H9 (cell line): ENCODE data around the gene HOXA9. TPM values are rescaled to one million over a fixed set of nuclear protein-coding genes. Genes with fewer than 3 reads are reported as not detected.

Experiments
- DNase-seq: peaks from one replicate; pipeline ENCODE4 v3.0.0-alpha.2; 2017
- H2AFZ ChIP-seq: one replicate; pipeline ENCODE4 v1.6.1; 2013; ENCODE audit warnings: mild to moderate bottlenecking, low read length, control low read depth, moderate library complexity
- H2AK5ac ChIP-seq: 2 replicates; pipeline ENCODE4 v1.6.1; 2013; ENCODE audit warnings: low read length, control low read depth, mixed read lengths; ENCODE audit not compliant: insufficient read length
- H2BK120ac ChIP-seq: one replicate; pipeline ENCODE4 v1.6.1; 2013; ENCODE audit warnings: low read depth, mild to moderate bottlenecking, low read length, control low read depth, inconsistent platforms; ENCODE audit not compliant: poor library complexity, severe bottlenecking
- H2BK12ac ChIP-seq: 2 replicates; pipeline ENCODE4 v1.6.1; 2013; ENCODE audit warnings: low read length, control low read depth, mixed read lengths, low read depth; ENCODE audit not compliant: insufficient read length
- H2BK15ac ChIP-seq: 2 replicates; pipeline ENCODE4 v1.6.1; 2013; ENCODE audit warnings: low read depth, low read length, control low read depth
- H2BK20ac ChIP-seq: one replicate; pipeline ENCODE4 v1.6.1; 2013; ENCODE audit warnings: low read depth, mild to moderate bottlenecking, low read length, control low read depth, inconsistent platforms; ENCODE audit not compliant: poor library complexity, severe bottlenecking
- H2BK5ac ChIP-seq: 2 replicates; pipeline ENCODE4 v1.6.1; 2013; ENCODE audit warnings: low read length, control low read depth, mixed read lengths; ENCODE audit not compliant: insufficient read length
- H3K14ac ChIP-seq: 2 replicates; pipeline ENCODE4 v1.6.1; 2013; ENCODE audit warnings: low read length, control low read depth; ENCODE audit not compliant: insufficient read depth
- H3K18ac ChIP-seq: 2 replicates; pipeline ENCODE4 v1.6.1; 2013; ENCODE audit warnings: low read depth, mild to moderate bottlenecking, mixed read lengths, low read length, control low read depth; ENCODE audit not compliant: insufficient read length
- H3K23ac ChIP-seq: 2 replicates; pipeline ENCODE4 v1.6.1; 2013; ENCODE audit warnings: low read length, control low read depth, mixed read lengths, low read depth; ENCODE audit not compliant: insufficient read length
- H3K23me2 ChIP-seq: 2 replicates; pipeline ENCODE4 v1.6.1; 2013; ENCODE audit warnings: low read depth, mild to moderate bottlenecking, mixed read lengths, low read length, control low read depth; ENCODE audit not compliant: insufficient read length, poor library complexity, severe bottlenecking
- H3K27ac ChIP-seq: 2 replicates; pipeline ENCODE4 v1.5.1; 2013; ENCODE audit warnings: low read length, control low read depth, mixed read lengths, low read depth; ENCODE audit not compliant: insufficient read length
- H3K27me3 ChIP-seq: 2 replicates; pipeline ENCODE4 v1.6.1; 2013; ENCODE audit warnings: low read length, control low read depth, inconsistent platforms; ENCODE audit not compliant: insufficient read depth
- H3K4ac ChIP-seq: 2 replicates; pipeline ENCODE4 v1.6.1; 2013; ENCODE audit warnings: low read depth, mild to moderate bottlenecking, control low read depth, inconsistent platforms, low read length, moderate library complexity
- H3K4me1 ChIP-seq: 2 replicates; pipeline ENCODE4 v1.6.1; 2013; ENCODE audit warnings: low read length, control low read depth, inconsistent platforms; ENCODE audit not compliant: insufficient read depth
- H3K4me2 ChIP-seq: 2 replicates; pipeline ENCODE4 v1.6.1; 2013; ENCODE audit warnings: low read length, control low read depth, mixed read lengths; ENCODE audit not compliant: insufficient read length, insufficient read depth
- H3K56ac ChIP-seq: 2 replicates; pipeline ENCODE4 v1.6.1; 2013; ENCODE audit warnings: low read depth, mild to moderate bottlenecking, mixed read lengths, low read length, control low read depth; ENCODE audit not compliant: insufficient read length
- H3K79me1 ChIP-seq: 2 replicates; pipeline ENCODE4 v1.6.1; 2013; ENCODE audit warnings: low read depth, mild to moderate bottlenecking, moderate library complexity, low read length, control low read depth, inconsistent platforms; ENCODE audit not compliant: insufficient read depth, poor library complexity, severe bottlenecking
- H3K79me2 ChIP-seq: 2 replicates; pipeline ENCODE4 v1.6.1; 2013; ENCODE audit warnings: low read length, control low read depth, inconsistent platforms; ENCODE audit not compliant: insufficient read depth
- H3K9ac ChIP-seq: 2 replicates; pipeline ENCODE4 v1.6.1; 2013; ENCODE audit warnings: low read length, control low read depth, mixed read lengths; ENCODE audit not compliant: insufficient read length; ENCODE audit errors: extremely low read depth
- H3K9me3 ChIP-seq: one replicate; pipeline ENCODE4 v1.6.1; 2013; ENCODE audit warnings: low read depth, low read length, inconsistent platforms; ENCODE audit not compliant: control insufficient read depth
- H3T11ph ChIP-seq: one replicate; pipeline ENCODE4 v1.6.1; 2013; ENCODE audit warnings: mild to moderate bottlenecking, low read length, control low read depth, inconsistent platforms
- H4K20me1 ChIP-seq: one replicate; pipeline ENCODE4 v1.6.1; 2013; ENCODE audit not compliant: control insufficient read depth, insufficient read length, insufficient read depth
- H4K5ac ChIP-seq: 2 replicates; pipeline ENCODE4 v1.6.1; 2013; ENCODE audit warnings: low read depth, mild to moderate bottlenecking, mixed read lengths, low read length, control low read depth; ENCODE audit not compliant: insufficient read length
- H4K8ac ChIP-seq: replicated peaks from 2 replicates; pipeline ENCODE4 v1.6.1; 2013; ENCODE audit warnings: low read length, control low read depth, mixed read lengths, low read depth; ENCODE audit not compliant: insufficient read length
- H4K91ac ChIP-seq: 2 replicates; pipeline ENCODE4 v1.6.1; 2013; ENCODE audit warnings: low read depth, mild to moderate bottlenecking, moderate library complexity, mixed read lengths, low read length, control low read depth; ENCODE audit not compliant: insufficient read length
- H3K27ac Mint-ChIP-seq, 3 experiments: 2 replicates in 2 of 3; 3 replicates in 1 of 3; pipeline ENCODE4 v1.8.0; 2020 to 2021; ENCODE audit warnings: mixed read lengths in 3 of 3, mild to moderate bottlenecking in 1 of 3, moderate library complexity in 1 of 3
- H3K27me3 Mint-ChIP-seq: 2 replicates; pipeline ENCODE4 v1.8.0; 2021; ENCODE audit warnings: low read depth, mild to moderate bottlenecking, moderate library complexity, mixed read lengths
- H3K36me3 Mint-ChIP-seq, 3 experiments: 2 replicates in 2 of 3; 3 replicates in 1 of 3; pipeline ENCODE4 v1.8.0; 2020 to 2021; ENCODE audit warnings: low read depth in 3 of 3, mixed read lengths in 3 of 3; ENCODE audit not compliant: insufficient read depth in 1 of 3
- H3K4me1 Mint-ChIP-seq, 2 experiments: 2 replicates each; pipeline ENCODE4 v1.8.0; 2020; ENCODE audit warnings: mixed read lengths in 2 of 2
- H3K4me3 Mint-ChIP-seq, 2 experiments: 2 replicates in 1 of 2; 3 replicates in 1 of 2; pipeline ENCODE4 v1.8.0; 2020 to 2021; ENCODE audit warnings: mild to moderate bottlenecking in 2 of 2, mixed read lengths in 2 of 2, moderate library complexity in 1 of 2
- H3K9me3 Mint-ChIP-seq, 2 experiments: 2 replicates in 1 of 2; 3 replicates in 1 of 2; pipeline ENCODE4 v1.8.0; 2020; ENCODE audit warnings: mild to moderate bottlenecking in 2 of 2, mixed read lengths in 2 of 2, moderate library complexity in 1 of 2
- WGBS: extraction: QIAGEN DNeasy Blood & Tissue Kit; methylation state at CpG from one replicate; pipeline ENCODE4 v1.1.7; 2013; ENCODE audit warnings: missing lambda C conversion rate, low lambda C conversion rate, mixed read lengths; ENCODE audit not compliant: insufficient read length; ENCODE audit errors: extremely low coverage; 5-methylcytosine and 5-hydroxymethylcytosine counted together
- total RNA-seq: library from RNA; stranded (reverse); gene quantifications from 2 replicates; pipeline ENCODE4 v1.2.1, GENCODE V29; 2021
- TF ChIP-seq, protein P1 (sequence below): fragments of 200-600 bp; sonication (generic); conservative IDR thresholded peaks from 3 replicates; pipeline ENCODE4 v1.8.0; 2021; ENCODE audit warnings: antibody characterized with exemption, mild to moderate bottlenecking

The HOXA9 gene
- total RNA-seq, 1 experiment from 2014 or later, result not detected

DNA sequence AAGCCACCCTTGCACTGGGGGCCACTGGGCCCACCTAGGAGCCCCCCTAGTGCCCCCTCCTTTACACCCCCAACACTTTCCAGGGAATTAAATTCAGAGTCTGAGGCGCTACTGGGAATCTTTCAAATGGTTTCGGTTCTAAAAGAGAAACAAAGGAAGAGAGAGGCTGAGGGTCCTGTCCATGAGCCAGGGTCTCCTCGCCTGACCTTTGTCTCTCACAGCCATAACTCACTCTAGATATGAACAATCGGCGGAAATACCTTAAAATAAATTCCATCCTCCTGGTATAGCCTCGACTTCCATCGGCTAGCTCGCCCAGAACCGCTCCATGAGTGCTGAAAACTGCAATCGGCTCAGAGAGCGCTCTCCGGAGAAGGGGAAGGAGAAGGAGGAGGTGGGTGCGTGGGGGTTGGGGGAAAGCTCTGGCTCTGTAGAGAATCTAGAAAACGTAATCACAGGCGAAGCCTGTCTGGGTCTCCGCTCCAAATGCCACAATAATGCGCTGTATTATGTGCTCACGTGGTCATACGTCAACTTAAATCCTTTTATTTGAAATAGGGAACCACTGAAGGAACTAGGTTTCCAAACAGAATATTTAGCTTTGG is 47.3 kb downstream of the HOXA9 start:
- H3K27ac ChIP-seq, result no peak overlapping the region
- TF ChIP-seq, protein P1, sequence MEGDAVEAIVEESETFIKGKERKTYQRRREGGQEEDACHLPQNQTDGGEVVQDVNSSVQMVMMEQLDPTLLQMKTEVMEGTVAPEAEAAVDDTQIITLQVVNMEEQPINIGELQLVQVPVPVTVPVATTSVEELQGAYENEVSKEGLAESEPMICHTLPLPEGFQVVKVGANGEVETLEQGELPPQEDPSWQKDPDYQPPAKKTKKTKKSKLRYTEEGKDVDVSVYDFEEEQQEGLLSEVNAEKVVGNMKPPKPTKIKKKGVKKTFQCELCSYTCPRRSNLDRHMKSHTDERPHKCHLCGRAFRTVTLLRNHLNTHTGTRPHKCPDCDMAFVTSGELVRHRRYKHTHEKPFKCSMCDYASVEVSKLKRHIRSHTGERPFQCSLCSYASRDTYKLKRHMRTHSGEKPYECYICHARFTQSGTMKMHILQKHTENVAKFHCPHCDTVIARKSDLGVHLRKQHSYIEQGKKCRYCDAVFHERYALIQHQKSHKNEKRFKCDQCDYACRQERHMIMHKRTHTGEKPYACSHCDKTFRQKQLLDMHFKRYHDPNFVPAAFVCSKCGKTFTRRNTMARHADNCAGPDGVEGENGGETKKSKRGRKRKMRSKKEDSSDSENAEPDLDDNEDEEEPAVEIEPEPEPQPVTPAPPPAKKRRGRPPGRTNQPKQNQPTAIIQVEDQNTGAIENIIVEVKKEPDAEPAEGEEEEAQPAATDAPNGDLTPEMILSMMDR, result no peak
- no peak overlapping the region for H3K4me3 Mint-ChIP-seq
- no peak overlapping the region for H3K23ac ChIP-seq
- H3K18ac ChIP-seq, result no peak overlapping the region
- H2BK120ac ChIP-seq, result no peak overlapping the region
- H4K5ac ChIP-seq, result no peak overlapping the region
- no peak overlapping the region for H4K91ac ChIP-seq
- no peaks in the 10 kb centered on the region for H3K79me2 ChIP-seq
- peaks cover 98% of the 10 kb centered on the region for H3K27me3 Mint-ChIP-seq
- peaks cover 0 to 7% of the 10 kb centered on the region in 2 experiments; a peak in 2 of 5 replicates for H3K9me3 Mint-ChIP-seq
- H4K20me1 ChIP-seq, result no peaks in the 10 kb centered on the region
- no peak overlapping the region for H2AK5ac ChIP-seq
- no peak overlapping the region for H3K27ac Mint-ChIP-seq
- no peak overlapping the region for H3K14ac ChIP-seq
- no peak overlapping the region for H3K4ac ChIP-seq
- H2BK5ac ChIP-seq, result no peak overlapping the region
- no peak overlapping the region for H2BK20ac ChIP-seq
- peaks cover 0 to 5% (median 0%) of the 10 kb centered on the region in 3 experiments; a peak in 1 of 7 replicates for H3K36me3 Mint-ChIP-seq
- no peaks in the 10 kb centered on the region for H3K9me3 ChIP-seq
- H3K27me3 ChIP-seq, result peaks cover 97% of the 10 kb centered on the region
- H2BK15ac ChIP-seq, result no peak overlapping the region
- H3T11ph ChIP-seq, result no peak overlapping the region
- H3K4me2 ChIP-seq, result no peak overlapping the region
- H4K8ac ChIP-seq, result no peak overlapping the region
- no peak overlapping the region for H3K9ac ChIP-seq
- no CpG with 5 or more reads among the region's 19 CpGs for WGBS
- no peak overlapping the region for H3K56ac ChIP-seq
- no peak for DNase-seq
- peaks cover 3 to 14% of the 10 kb centered on the region in 2 experiments; a peak in 3 of 4 replicates for H3K4me1 Mint-ChIP-seq
- H2BK12ac ChIP-seq, result no peak overlapping the region
- H2AFZ ChIP-seq, result no peak overlapping the region
- no peaks in the 10 kb centered on the region for H3K4me1 ChIP-seq
- peaks cover 3% of the 10 kb centered on the region for H3K23me2 ChIP-seq
- H3K79me1 ChIP-seq, result no peaks in the 10 kb centered on the region
